Measurements from ENCODE around the gene PGAP6. TPM values are rescaled to one million over a fixed set of nuclear protein-coding genes. Genes with fewer than 3 reads are reported as not detected.

Gene PGAP6
- total RNA-seq, 1 donor from 2014 or later: 56.0 TPM

DNA sequence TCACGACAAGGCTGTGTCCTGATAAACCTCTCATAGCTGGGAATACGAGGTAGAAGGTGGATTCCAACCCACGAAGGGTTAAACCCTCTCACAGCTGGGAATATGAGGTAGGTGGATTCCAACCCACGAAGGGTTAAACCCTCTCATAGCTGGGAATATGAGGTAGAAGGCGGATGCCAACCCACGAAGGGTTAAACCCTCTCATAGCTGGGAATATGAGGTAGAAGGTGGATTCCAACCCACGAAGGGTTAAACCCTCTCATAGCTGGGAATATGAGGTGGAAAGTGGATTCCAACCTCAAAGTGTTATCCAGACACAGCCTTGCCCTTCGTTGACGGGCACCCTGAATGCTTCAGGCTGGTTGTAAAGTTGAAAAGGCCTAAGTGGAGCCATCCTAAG lies 60.2 kb downstream of the PGAP6 start:
- Mint-ChIP-seq H3K27ac (no peak overlapping the region), H3K4me1 (ENCODE audit: unreplicated experiment) (peaks cover 4% of the 10 kb centered on the region), H3K36me3 (peaks cover 4% of the 10 kb centered on the region), H3K4me3 (no peak overlapping the region), H3K27me3 (no peaks in the 10 kb centered on the region), H3K9me3 (no peaks in the 10 kb centered on the region)
- no peak for DNase-seq (ENCODE audit: extremely low spot score, unreplicated experiment)
- TF ChIP-seq, protein P1, sequence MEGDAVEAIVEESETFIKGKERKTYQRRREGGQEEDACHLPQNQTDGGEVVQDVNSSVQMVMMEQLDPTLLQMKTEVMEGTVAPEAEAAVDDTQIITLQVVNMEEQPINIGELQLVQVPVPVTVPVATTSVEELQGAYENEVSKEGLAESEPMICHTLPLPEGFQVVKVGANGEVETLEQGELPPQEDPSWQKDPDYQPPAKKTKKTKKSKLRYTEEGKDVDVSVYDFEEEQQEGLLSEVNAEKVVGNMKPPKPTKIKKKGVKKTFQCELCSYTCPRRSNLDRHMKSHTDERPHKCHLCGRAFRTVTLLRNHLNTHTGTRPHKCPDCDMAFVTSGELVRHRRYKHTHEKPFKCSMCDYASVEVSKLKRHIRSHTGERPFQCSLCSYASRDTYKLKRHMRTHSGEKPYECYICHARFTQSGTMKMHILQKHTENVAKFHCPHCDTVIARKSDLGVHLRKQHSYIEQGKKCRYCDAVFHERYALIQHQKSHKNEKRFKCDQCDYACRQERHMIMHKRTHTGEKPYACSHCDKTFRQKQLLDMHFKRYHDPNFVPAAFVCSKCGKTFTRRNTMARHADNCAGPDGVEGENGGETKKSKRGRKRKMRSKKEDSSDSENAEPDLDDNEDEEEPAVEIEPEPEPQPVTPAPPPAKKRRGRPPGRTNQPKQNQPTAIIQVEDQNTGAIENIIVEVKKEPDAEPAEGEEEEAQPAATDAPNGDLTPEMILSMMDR (conservative IDR thresholded peaks at IDR 0.05): no peak

Other genes starting within 250 kb of the PGAP6 start
- gene NPRL3, start 243.3 kb downstream of the PGAP6 start, total RNA-seq (ENCODE audit: low replicate concordance): 37.9 and 38.7 TPM in 2 replicates
- not detected in 2 replicates for gene HBZ, start 229.3 kb downstream of the PGAP6 start, total RNA-seq (ENCODE audit: low replicate concordance)
- gene HBM, start 216.0 kb downstream of the PGAP6 start, total RNA-seq (ENCODE audit: low replicate concordance): not detected in 2 replicates
- not detected in 2 replicates for gene HBA2, start 209.1 kb downstream of the PGAP6 start, total RNA-seq (ENCODE audit: low replicate concordance)
- not detected in 2 replicates for gene HBA1, start 205.3 kb downstream of the PGAP6 start, total RNA-seq (ENCODE audit: low replicate concordance)
- 1.1 and 1.5 TPM in 2 replicates for gene HBQ1, start 201.5 kb downstream of the PGAP6 start, total RNA-seq (ENCODE audit: low replicate concordance)
- gene LUC7L, start 152.5 kb downstream of the PGAP6 start, total RNA-seq (ENCODE audit: low replicate concordance): 95.3 and 154 TPM in 2 replicates
- 125 and 143 TPM in 2 replicates for gene FAM234A, start 147.2 kb downstream of the PGAP6 start, total RNA-seq (ENCODE audit: low replicate concordance)
- 6.6 and 8.8 TPM in 2 replicates for gene RGS11, start 106.0 kb downstream of the PGAP6 start, total RNA-seq (ENCODE audit: low replicate concordance)
- 2.5 and 5.0 TPM in 2 replicates for gene ARHGDIG, start 101.4 kb downstream of the PGAP6 start, total RNA-seq (ENCODE audit: low replicate concordance)
- gene PDIA2, start 98.8 kb downstream of the PGAP6 start, total RNA-seq (ENCODE audit: low replicate concordance): 1.0 and 1.6 TPM in 2 replicates
- 30.6 and 31.8 TPM in 2 replicates for gene AXIN1, start 29.3 kb downstream of the PGAP6 start, total RNA-seq (ENCODE audit: low replicate concordance)
- 69.6 and 75.3 TPM in 2 replicates for gene MRPL28, start 11.4 kb downstream of the PGAP6 start, total RNA-seq (ENCODE audit: low replicate concordance)
- gene NME4, start 15.2 kb upstream of the PGAP6 start, total RNA-seq (ENCODE audit: low replicate concordance): 72.8 and 166 TPM in 2 replicates
- 21.5 and 22.1 TPM in 2 replicates for gene DECR2, start 19.9 kb upstream of the PGAP6 start, total RNA-seq (ENCODE audit: low replicate concordance)
- gene RAB11FIP3, start 43.7 kb upstream of the PGAP6 start, total RNA-seq (ENCODE audit: low replicate concordance): 43.4 and 52.1 TPM in 2 replicates
- 50.1 and 52.3 TPM in 2 replicates for gene CAPN15, start 145.7 kb upstream of the PGAP6 start, total RNA-seq (ENCODE audit: low replicate concordance)
- gene PRR35, start 178.4 kb upstream of the PGAP6 start, total RNA-seq (ENCODE audit: low replicate concordance): 0.12 TPM in 2 replicates
- 0.52 and 1.4 TPM in 2 replicates for gene NHLRC4, start 185.0 kb upstream of the PGAP6 start, total RNA-seq (ENCODE audit: low replicate concordance)
- gene PIGQ, start 188.0 kb upstream of the PGAP6 start, total RNA-seq (ENCODE audit: low replicate concordance): 58.2 and 83.5 TPM in 2 replicates
- 21.4 and 26.5 TPM in 2 replicates for gene RAB40C, start 208.1 kb upstream of the PGAP6 start, total RNA-seq (ENCODE audit: low replicate concordance)
- 0.71 and 9.0 TPM in 2 replicates for gene WFIKKN1, start 249.0 kb upstream of the PGAP6 start, total RNA-seq (ENCODE audit: low replicate concordance)